Measurements from ENCODE around the gene PDCD10. TPM values are rescaled to one million over a fixed set of nuclear protein-coding genes. Genes with fewer than 3 reads are reported as not detected.
A peak's percentile ranks its signal among the peaks of the same experiment; 100 is the strongest.

PDCD10 gene
- polyA plus RNA-seq, 3 donors = 31.7 to 61.8 (median 61.5) TPM

- peak overlapping the region in 3 of 7 donors; percentile 7 to 27 (median 17) for H3K27ac Mint-ChIP-seq
- H3K4me3 Mint-ChIP-seq = no peak overlapping the region
- WGBS (ENCODE audit: insufficient coverage) = no CpG with 5 or more reads among the region's 1 CpG
Observed at GRCh38 chr3:167651826-167652225, 82.9 kb downstream of the PDCD10 start.

GRCh38 chr3:167650459-167650858 is 84.2 kb downstream of the PDCD10 start:
- peaks cover 10 to 14% of the 10 kb centered on the region in 2 donors for H3K36me3 Mint-ChIP-seq
- H3K27ac Mint-ChIP-seq = peak overlapping the region in 3 of 7 donors; percentile 3 to 34 (median 18)
- no peak for DNase-seq
- Histone ChIP-seq H3K79me2 (ENCODE audit: insufficient read depth, low read length) (peaks cover 17% of the 10 kb centered on the region), H3K9me3 (replicated peaks in 1 of 2; ENCODE audit: control insufficient read depth in 1 of 2, insufficient read depth in 1 of 2, low read length in 2 of 2) (peaks cover 0 to 2% of the 10 kb centered on the region in 2 donors), H3K27ac (ENCODE audit: low read depth in 1 of 2, low read length in 2 of 2) (peak overlapping the region in 1 of 2 donors; percentile 61), H3K27me3 (ENCODE audit: control insufficient read depth in 2 of 2, insufficient read depth in 2 of 2, low read length in 2 of 2) (no peaks in the 10 kb centered on the region), H3K4me1 (ENCODE audit: control insufficient read depth in 1 of 2, insufficient read depth in 2 of 2, low read length in 2 of 2) (peaks cover 32 to 41% of the 10 kb centered on the region in 2 donors), H4K20me1 (ENCODE audit: insufficient read depth, low read length) (no peaks in the 10 kb centered on the region), H3K4me2 (replicated peaks; ENCODE audit: extremely low read depth, low read length, poor library complexity, severe bottlenecking) (peak overlapping the region; percentile 73), H3K4me3 (replicated peaks in 1 of 3; ENCODE audit: low read depth in 2 of 3, low read length in 3 of 3) (peak overlapping the region; percentile 8 to 66 (median 40)), H2AFZ (ENCODE audit: insufficient read depth, low read depth, low read length, poor library complexity, severe bottlenecking) (peak overlapping the region; percentile 52), H3K36me3 (replicated peaks in 1 of 2; ENCODE audit: control insufficient read depth in 1 of 2, insufficient read depth in 2 of 2, low read length in 2 of 2) (peaks cover 0 to 3% of the 10 kb centered on the region in 2 donors), H3K9ac (ENCODE audit: insufficient read depth, low read length, poor library complexity, severe bottlenecking) (peak overlapping the region; percentile 9)
- H3K4me3 Mint-ChIP-seq = peak overlapping the region in 1 of 2 donors; percentile 63
- peaks cover 42% of the 10 kb centered on the region for H3K4me1 Mint-ChIP-seq
- no peaks in the 10 kb centered on the region for H3K27me3 Mint-ChIP-seq (ENCODE audit: low read depth in 3 of 3)
- intact Hi-C loops (cut with micrococcal nuclease) = no loop called here
- no peak for TF ChIP-seq CTCF (IDR thresholded peaks at IDR 0.05)
- peaks cover 8 to 18% (median 15%) of the 10 kb centered on the region in 7 donors for H3K9me3 Mint-ChIP-seq
- no CpG with 5 or more reads among the region's 2 CpGs for WGBS (ENCODE audit: insufficient coverage)

More at GRCh38 chr3:167651826-167652225, 82.9 kb downstream of the PDCD10 start:
- peaks cover 42% of the 10 kb centered on the region for H3K4me1 Mint-ChIP-seq
- H2AFZ ChIP-seq (ENCODE audit: insufficient read depth, low read depth, low read length, poor library complexity, severe bottlenecking) = no peak overlapping the region
- peaks cover 32 to 41% of the 10 kb centered on the region in 2 donors for H3K4me1 ChIP-seq (ENCODE audit: control insufficient read depth in 1 of 2, insufficient read depth in 2 of 2, low read length in 2 of 2)
- peak overlapping the region in 1 of 2 donors; percentile 87 for H3K27ac ChIP-seq (ENCODE audit: low read depth in 1 of 2, low read length in 2 of 2)
- no peak for TF ChIP-seq CTCF (IDR thresholded peaks at IDR 0.05)
- peaks cover 2 to 15% (median 8%) of the 10 kb centered on the region in 7 donors for H3K9me3 Mint-ChIP-seq
- no peaks in the 10 kb centered on the region for H4K20me1 ChIP-seq (ENCODE audit: insufficient read depth, low read length)
- DNase-seq = no peak
- intact Hi-C loops (cut with micrococcal nuclease) = no loop called here
- peaks cover 0 to 2% of the 10 kb centered on the region in 2 donors for H3K9me3 ChIP-seq (replicated peaks in 1 of 2; ENCODE audit: control insufficient read depth in 1 of 2, insufficient read depth in 1 of 2, low read length in 2 of 2)
- peaks cover 0 to 1% (median 0%) of the 10 kb centered on the region in 3 donors for H3K27me3 Mint-ChIP-seq (ENCODE audit: low read depth in 3 of 3)
- H3K4me2 ChIP-seq (replicated peaks; ENCODE audit: extremely low read depth, low read length, poor library complexity, severe bottlenecking) = no peak overlapping the region
- peaks cover 0 to 3% of the 10 kb centered on the region in 2 donors for H3K36me3 ChIP-seq (replicated peaks in 1 of 2; ENCODE audit: control insufficient read depth in 1 of 2, insufficient read depth in 2 of 2, low read length in 2 of 2)
- peaks cover 17% of the 10 kb centered on the region for H3K79me2 ChIP-seq (ENCODE audit: insufficient read depth, low read length)
- H3K9ac ChIP-seq (ENCODE audit: insufficient read depth, low read length, poor library complexity, severe bottlenecking) = no peak overlapping the region
- H3K4me3 ChIP-seq (replicated peaks in 1 of 3; ENCODE audit: low read depth in 2 of 3, low read length in 3 of 3) = no peak overlapping the region
- H3K27me3 ChIP-seq (ENCODE audit: control insufficient read depth in 2 of 2, insufficient read depth in 2 of 2, low read length in 2 of 2) = no peaks in the 10 kb centered on the region
- H3K36me3 Mint-ChIP-seq = peaks cover 1 to 7% of the 10 kb centered on the region in 2 donors

All from CD14-positive monocyte (primary cell).